H1 (cell line): ENCODE measurements around the gene NUTM2D. TPM values are rescaled to one million over a fixed set of nuclear protein-coding genes. Genes with fewer than 3 reads are reported as not detected.
"Not testable (repeated sequence)": the region's sequence is repeated elsewhere in the genome, so short reads cannot be mapped to it uniquely, and the experiment has no call there.

Experiments used
- CTCF ChIA-PET: fragments of 300-600 bp; sonication (Branson Sonifier 250); formaldehyde crosslinking; loops from one replicate; lab custom pipeline; 2021; ENCODE audit not compliant: partially characterized antibody; lab: Charles Lee
- POLR2A ChIA-PET: fragments of 300-600 bp; sonication (Branson Sonifier 250); formaldehyde crosslinking; loops from one replicate; lab custom pipeline; 2021; ENCODE audit warnings: inconsistent platforms; ENCODE audit not compliant: partially characterized antibody; lab: Charles Lee
- DNase-seq, 2 experiments: peaks; one replicate each; pipeline versions ENCODE4 v3.0.0 to v3.0.0-alpha.2; 2010 to 2022; ENCODE audit warnings: low spot score in 2 of 2, low read depth in 1 of 2, mixed read lengths in 1 of 2
- FAIRE-seq: peaks from 2 replicates; lab custom pipeline; 2011; peaks lifted over from hg19 to GRCh38; lab: Jason Lieb, UNC
- H2AFZ ChIP-seq: 2 replicates; pipeline ENCODE4 v1.8.1; 2012; ENCODE audit warnings: low read length, inconsistent platforms
- H2AK5ac ChIP-seq: 2 replicates; pipeline ENCODE4 v1.6.1; 2013; ENCODE audit warnings: low read depth, low read length
- H2BK120ac ChIP-seq: replicated peaks from 2 replicates; pipeline ENCODE3; 2013; ENCODE audit warnings: low read depth, low read length, inconsistent platforms
- H2BK12ac ChIP-seq: 2 replicates; pipeline ENCODE4 v1.6.1; 2013; ENCODE audit warnings: low read depth, low read length
- H2BK15ac ChIP-seq: 2 replicates; pipeline ENCODE4 v1.6.1; 2013; ENCODE audit warnings: low read length
- H2BK20ac ChIP-seq: 2 replicates; pipeline ENCODE4 v1.6.1; 2013; ENCODE audit warnings: low read length
- H2BK5ac ChIP-seq: 2 replicates; pipeline ENCODE4 v1.6.1; 2013; ENCODE audit warnings: low read depth, low read length
- H3K14ac ChIP-seq: 2 replicates; pipeline ENCODE4 v1.6.1; 2013; ENCODE audit warnings: inconsistent platforms; ENCODE audit not compliant: insufficient read length
- H3K18ac ChIP-seq: 2 replicates; pipeline ENCODE4 v1.6.1; 2013; ENCODE audit warnings: low read length; ENCODE audit errors: extremely low read depth
- H3K23ac ChIP-seq: 2 replicates; pipeline ENCODE4 v1.6.1; 2013; ENCODE audit warnings: inconsistent platforms; ENCODE audit not compliant: insufficient read length
- H3K23me2 ChIP-seq: 2 replicates; pipeline ENCODE4 v1.6.1; 2013; ENCODE audit warnings: low read depth, low read length
- H3K27ac ChIP-seq: 2 replicates; pipeline ENCODE4 v1.6.1; 2011; ENCODE audit warnings: low read depth, low read length, inconsistent platforms
- H3K27me3 ChIP-seq, 4 experiments: replicated peaks in 1 of 4; 1 replicate in 1 of 4; 2 replicates in 3 of 4; pipeline versions ENCODE4 v1.6.1 to v1.8.1; 2011 to 2013; ENCODE audit warnings: low read length in 3 of 4, mild to moderate bottlenecking in 3 of 4, inconsistent platforms in 2 of 4, mixed read lengths in 2 of 4, moderate library complexity in 1 of 4; ENCODE audit not compliant: control insufficient read depth in 3 of 4, insufficient read depth in 3 of 4; ENCODE audit errors: extremely low read depth in 1 of 4
- H3K36me3 ChIP-seq, 4 experiments: 2 replicates each; pipeline versions ENCODE4 v1.6.1 to v1.8.1; 2011 to 2013; ENCODE audit warnings: mild to moderate bottlenecking in 4 of 4, low read length in 3 of 4, moderate library complexity in 2 of 4, control low read depth in 1 of 4, inconsistent platforms in 1 of 4; ENCODE audit not compliant: insufficient read depth in 4 of 4, control insufficient read depth in 2 of 4
- H3K4ac ChIP-seq: replicated peaks from 2 replicates; pipeline ENCODE3; 2013; ENCODE audit warnings: low read length, low read depth, mixed read lengths, inconsistent platforms; ENCODE audit not compliant: insufficient read length
- H3K4me1 ChIP-seq, 4 experiments: replicated peaks in 1 of 4; 1 replicate in 1 of 4; 2 replicates in 3 of 4; pipeline versions ENCODE4 v1.6.1 to v1.8.1; 2011 to 2013; ENCODE audit warnings: low read length in 3 of 4, inconsistent platforms in 2 of 4, mixed read lengths in 1 of 4; ENCODE audit not compliant: insufficient read depth in 4 of 4, control insufficient read depth in 3 of 4
- H3K4me2 ChIP-seq, 2 experiments: 2 replicates each; pipeline versions ENCODE4 v1.6.1 to v1.8.1; 2011 to 2013; ENCODE audit warnings: low read depth in 2 of 2, low read length in 2 of 2, control low read depth in 1 of 2, inconsistent platforms in 1 of 2, mild to moderate bottlenecking in 1 of 2; ENCODE audit not compliant: insufficient read depth in 1 of 2
- H3K4me3 ChIP-seq, 4 experiments: fragments of 200-600, 300-600 bp in 1 of 4; sonication (generic), shearing (Covaris generic), sonication (Bioruptor Twin) in 1 of 4; 2 replicates each; pipeline versions ENCODE4 v1.5.1 to v1.8.1; 2011 to 2016; ENCODE audit warnings: low read length in 4 of 4, low read depth in 3 of 4, control low read depth in 2 of 4, inconsistent platforms in 2 of 4, mild to moderate bottlenecking in 2 of 4, mixed read lengths in 1 of 4, moderate library complexity in 1 of 4; ENCODE audit not compliant: insufficient read depth in 2 of 4; ENCODE audit errors: extremely low read depth in 1 of 4
- H3K56ac ChIP-seq: replicated peaks from 2 replicates; pipeline ENCODE3; 2013; ENCODE audit warnings: low read depth, mild to moderate bottlenecking, mixed read lengths, low read length, inconsistent platforms; ENCODE audit not compliant: insufficient read length
- H3K79me1 ChIP-seq: 2 replicates; pipeline ENCODE4 v1.6.1; 2013; ENCODE audit warnings: low read depth, low read length, control low read depth
- H3K79me2 ChIP-seq, 2 experiments: 2 replicates each; pipeline versions ENCODE4 v1.6.1 to v1.8.1; 2012 to 2013; ENCODE audit warnings: low read length in 2 of 2, mild to moderate bottlenecking in 2 of 2, inconsistent platforms in 1 of 2; ENCODE audit not compliant: insufficient read depth in 2 of 2, control insufficient read depth in 1 of 2
- H3K9ac ChIP-seq, 4 experiments: replicated peaks in 1 of 4; 1 replicate in 1 of 4; 2 replicates in 3 of 4; pipeline versions ENCODE4 v1.6.1 to v1.8.1; 2011 to 2013; ENCODE audit warnings: low read depth in 3 of 4, low read length in 3 of 4, control low read depth in 2 of 4, mild to moderate bottlenecking in 2 of 4, moderate library complexity in 2 of 4, inconsistent platforms in 1 of 4; ENCODE audit errors: extremely low read depth in 1 of 4
- H3K9me3 ChIP-seq, 2 experiments: 2 replicates each; pipeline versions ENCODE4 v1.6.1 to v1.8.1; 2012 to 2013; ENCODE audit warnings: mild to moderate bottlenecking in 2 of 2, moderate library complexity in 2 of 2, control low read depth in 1 of 2, inconsistent platforms in 1 of 2, low read depth in 1 of 2, low read length in 1 of 2, mixed read lengths in 1 of 2; ENCODE audit not compliant: insufficient read depth in 2 of 2
- H4K20me1 ChIP-seq, 2 experiments: replicated peaks in 1 of 2; 2 replicates each; pipeline versions ENCODE3 to v1.8.1; 2011 to 2013; ENCODE audit warnings: inconsistent platforms in 2 of 2, low read length in 2 of 2, mild to moderate bottlenecking in 1 of 2; ENCODE audit not compliant: insufficient read depth in 2 of 2, control insufficient read depth in 1 of 2
- H4K5ac ChIP-seq: 2 replicates; pipeline ENCODE4 v1.6.1; 2013; ENCODE audit warnings: low read length, low read depth, mixed read lengths, inconsistent platforms; ENCODE audit not compliant: insufficient read length
- H4K8ac ChIP-seq: 2 replicates; pipeline ENCODE4 v1.8.0; 2013; ENCODE audit warnings: mild to moderate bottlenecking, moderate library complexity, low read length, inconsistent platforms; ENCODE audit not compliant: insufficient read depth; ENCODE audit errors: extremely low read depth
- H4K91ac ChIP-seq: replicated peaks from 2 replicates; pipeline ENCODE3; 2013; ENCODE audit warnings: low read length, mixed read lengths, inconsistent platforms; ENCODE audit not compliant: insufficient read length
- PHF8 ChIP-seq: fragments of 200-600 bp; sonication (generic); conservative IDR thresholded peaks from 2 replicates; pipeline ENCODE4 v1.7.1; 2012; ENCODE audit warnings: low read depth, mild to moderate bottlenecking, inconsistent platforms, low read length, moderate library complexity
- WGBS, 2 experiments: shearing (Covaris generic) in 1 of 2; methylation state at CpG; one replicate each; pipeline versions ENCODE4 v1.1.6 to v1.1.7; 2013 to 2015; ENCODE audit warnings: low lambda C conversion rate in 2 of 2, mixed read lengths in 2 of 2, inconsistent platforms in 1 of 2, low coverage in 1 of 2, missing lambda C conversion rate in 1 of 2; ENCODE audit not compliant: insufficient replicate concordance in 2 of 2, insufficient coverage in 1 of 2, insufficient read length in 1 of 2; ENCODE audit errors: extremely low coverage in 1 of 2, missing lambda C conversion rate in 1 of 2; 5-methylcytosine and 5-hydroxymethylcytosine counted together
- polyA plus RNA-seq, 7 experiments: library from polyadenylated mRNA; depleted of rRNA in 3 of 7; stranded (reverse) in 5 of 7; unstranded in 2 of 7; fragments of >200 nt in 5 of 7; fragments of 200-250 nt in 2 of 7; gene quantifications; 1 replicate in 5 of 7; 2 replicates in 1 of 7; 4 replicates in 1 of 7; pipeline versions ENCODE4 v1.2.1 to v1.2.3, GENCODE V29; 2011 to 2013; ENCODE audit warnings: missing spikeins in 2 of 7, mixed read lengths in 2 of 7
- total RNA-seq: library from RNA; stranded (reverse); fragmentation: NEBNext Ultra II Directional; extraction: Animal tissue kit (Norgen Biotek cat#: 25700); gene quantifications from 2 replicates; pipeline ENCODE4 v1.2.1, GENCODE V29; 2021

Gene NUTM2D
- total and polyA plus RNA-seq, 2 of the 8 experiments (the other 6 are each of a cell fraction or from before 2014, with no cell fraction given): 0.76 to 2.2 TPM

DNA sequence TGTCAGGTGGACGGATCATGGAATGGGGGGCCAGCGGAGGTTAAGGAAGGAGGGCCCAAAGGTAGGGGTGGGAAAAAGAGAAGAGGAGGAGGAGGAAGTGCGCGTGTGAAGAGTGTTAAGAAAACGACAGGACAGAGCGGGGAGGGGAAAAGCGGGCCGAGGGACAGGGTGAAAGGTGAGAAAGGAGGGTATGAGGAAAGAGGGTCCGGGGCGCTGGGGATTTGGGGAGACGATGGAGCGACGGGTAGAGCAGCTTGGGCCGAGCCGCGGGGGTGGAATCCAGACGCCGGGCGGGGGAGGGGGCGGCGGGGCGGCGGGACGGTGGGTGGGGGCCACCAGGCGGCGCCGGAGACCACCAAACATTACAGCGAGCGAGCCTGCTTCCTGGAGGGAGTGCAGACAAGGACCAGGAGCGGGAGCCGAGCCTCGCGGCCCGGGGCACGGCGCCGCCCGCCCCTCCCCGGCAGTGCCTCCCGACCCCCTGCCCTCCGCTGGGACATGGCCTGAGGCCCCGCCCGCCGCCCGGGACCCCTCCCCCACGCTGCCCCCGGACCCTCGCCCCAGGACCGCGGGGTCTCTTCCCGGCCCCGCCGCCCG, 15.9 kb upstream of the NUTM2D start:
- H2AFZ ChIP-seq, H3K56ac ChIP-seq, H3K18ac ChIP-seq, H2BK20ac ChIP-seq, H2BK5ac ChIP-seq, H3K23ac ChIP-seq, H4K5ac ChIP-seq, H3K9me3 ChIP-seq, H2BK15ac ChIP-seq, H4K91ac ChIP-seq, H3K23me2 ChIP-seq, H2BK120ac ChIP-seq, FAIRE-seq, CTCF ChIA-PET, H3K27ac ChIP-seq, H2BK12ac ChIP-seq, H3K14ac ChIP-seq, H2AK5ac ChIP-seq, POLR2A ChIA-PET, H3K4me1 ChIP-seq, H4K20me1 ChIP-seq, H3K36me3 ChIP-seq, H4K8ac ChIP-seq, H3K9ac ChIP-seq, H3K27me3 ChIP-seq, H3K4ac ChIP-seq, H3K79me1 ChIP-seq: not testable (repeated sequence)
- DNase-seq: peak in 1 of 2 experiments; percentile 57
- H3K79me2 ChIP-seq: peaks cover 0 to 13% of the 10 kb centered on the region in 2 experiments; a peak in 2 of 4 replicates
- H3K4me2 ChIP-seq: peak overlapping the region in 1 of 2 experiments; percentile 38; a peak in 1 of 4 replicates
- H3K4me3 ChIP-seq: peak overlapping the region in 3 of 4 experiments; percentile 33 to 70 (median 65); a peak in 5 of 8 replicates
- WGBS, 2 experiments: no CpG with 5 or more reads among the region's 54 CpGs
- TF ChIP-seq PHF8: 0 out of 2 replicates have a peak, but pooled peaks have one; percentile 4
